Loucy (cell line): ENCODE data around the gene MST1.
A peak's percentile ranks its signal among the peaks of the same experiment; 100 is the strongest.

ENCODE experiments used
- H2AFZ ChIP-seq: fragments of 200-600 bp; sonication (generic); 2 replicates; pipeline ENCODE4 v1.6.0; 2016; ENCODE audit warnings: antibody characterized with exemption, mild to moderate bottlenecking, low read length, moderate library complexity
- H3F3A ChIP-seq: fragments of 200-600 bp; 2 replicates; pipeline ENCODE4 v1.6.0; 2016; ENCODE audit warnings: antibody characterized with exemption, low read depth, mild to moderate bottlenecking
- H3K27me3 ChIP-seq: fragments of 200-600 bp; sonication (generic); 2 replicates; pipeline ENCODE4 v1.6.1; 2014; ENCODE audit warnings: low read length, mild to moderate bottlenecking; ENCODE audit not compliant: insufficient read depth, poor library complexity, severe bottlenecking
- H3K36me3 ChIP-seq: fragments of 200-600 bp; sonication (generic); 2 replicates; pipeline ENCODE4 v1.6.1; 2016; ENCODE audit warnings: low read length; ENCODE audit not compliant: insufficient read depth
- H3K4me1 ChIP-seq: fragments of 200-600 bp; sonication (generic); 2 replicates; pipeline ENCODE4 v1.5.1; 2014; ENCODE audit warnings: low read length, mild to moderate bottlenecking; ENCODE audit not compliant: insufficient read depth, poor library complexity, severe bottlenecking
- H3K4me2 ChIP-seq: fragments of 200-600 bp; sonication (generic); 2 replicates; pipeline ENCODE4 v1.6.0; 2014; ENCODE audit warnings: antibody characterized with exemption, low read length, low read depth, mild to moderate bottlenecking; ENCODE audit not compliant: poor library complexity, severe bottlenecking
- H3K4me3 ChIP-seq: fragments of 200-600 bp; sonication (generic); 2 replicates; pipeline ENCODE4 v1.5.1; 2014; ENCODE audit warnings: low read length, mild to moderate bottlenecking, mixed read lengths; ENCODE audit not compliant: poor library complexity, severe bottlenecking
- H3K79me2 ChIP-seq: fragments of 200-600 bp; sonication (generic); 2 replicates; pipeline ENCODE4 v1.6.1; 2014; ENCODE audit warnings: low read length; ENCODE audit not compliant: insufficient read depth
- H3K9ac ChIP-seq: fragments of 200-600 bp; sonication (generic); 2 replicates; pipeline ENCODE4 v1.6.0; 2014; ENCODE audit warnings: mild to moderate bottlenecking, low read depth, low read length, moderate library complexity; ENCODE audit not compliant: poor library complexity, severe bottlenecking
- H3K9me2 ChIP-seq: fragments of 200-600 bp; sonication (generic); replicated peaks from 2 replicates; pipeline ENCODE4 v1.6.1; 2016; ENCODE audit warnings: low read depth, low read length, mixed read lengths
- H3K9me3 ChIP-seq: fragments of 200-600 bp; sonication (generic); 2 replicates; pipeline ENCODE4 v1.6.1; 2014; ENCODE audit warnings: mild to moderate bottlenecking, antibody characterized with exemption, low read length, low read depth; ENCODE audit not compliant: insufficient read depth
- H4K20me1 ChIP-seq: fragments of 200-600 bp; sonication (generic); 2 replicates; pipeline ENCODE4 v1.6.0; 2014; ENCODE audit warnings: antibody characterized with exemption, low read length, mild to moderate bottlenecking; ENCODE audit not compliant: insufficient read depth, poor library complexity, severe bottlenecking
- EZH2phosphoT487 ChIP-seq: fragments of 200-600 bp; IDR thresholded peaks from 2 replicates; pipeline ENCODE4 v1.6.1; 2018; ENCODE audit warnings: antibody characterized with exemption, mild to moderate bottlenecking, moderate library complexity, borderline replicate concordance
- TF ChIP-seq, protein P1 (sequence below): fragments of 200-600 bp; sonication (generic); conservative IDR thresholded peaks from 2 replicates; pipeline ENCODE4 v1.5.1; 2014; ENCODE audit warnings: mild to moderate bottlenecking, antibody characterized with exemption, low read length

The MST1 gene

DNA sequence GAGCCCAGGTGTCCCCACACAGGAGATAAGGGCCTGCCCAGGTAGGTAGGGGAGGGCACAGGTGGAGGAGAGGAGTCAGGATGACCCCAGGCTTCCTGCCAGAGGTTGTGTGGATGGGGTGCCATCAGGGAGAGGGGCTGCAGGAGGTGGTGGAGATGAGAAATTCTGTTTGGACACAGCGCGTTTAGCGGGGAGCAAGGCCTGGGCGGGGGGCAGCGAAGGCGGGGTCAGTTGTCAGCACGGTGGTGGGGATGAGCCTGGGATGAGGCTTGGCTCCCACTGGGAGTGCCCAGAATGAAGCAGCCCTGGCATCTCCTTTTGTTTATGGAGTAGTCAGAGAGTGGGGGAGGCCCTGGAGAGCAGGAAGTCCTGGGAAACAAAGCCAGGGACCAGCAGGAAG lies 14.7 kb upstream of the MST1 start:
- H2AFZ ChIP-seq = no peak overlapping the region
- no peak overlapping the region for H3K9ac ChIP-seq
- H3K4me1 ChIP-seq = peaks cover 8% of the 10 kb centered on the region
- no peak for TF ChIP-seq EZH2phosphoT487
- TF ChIP-seq, protein P1, sequence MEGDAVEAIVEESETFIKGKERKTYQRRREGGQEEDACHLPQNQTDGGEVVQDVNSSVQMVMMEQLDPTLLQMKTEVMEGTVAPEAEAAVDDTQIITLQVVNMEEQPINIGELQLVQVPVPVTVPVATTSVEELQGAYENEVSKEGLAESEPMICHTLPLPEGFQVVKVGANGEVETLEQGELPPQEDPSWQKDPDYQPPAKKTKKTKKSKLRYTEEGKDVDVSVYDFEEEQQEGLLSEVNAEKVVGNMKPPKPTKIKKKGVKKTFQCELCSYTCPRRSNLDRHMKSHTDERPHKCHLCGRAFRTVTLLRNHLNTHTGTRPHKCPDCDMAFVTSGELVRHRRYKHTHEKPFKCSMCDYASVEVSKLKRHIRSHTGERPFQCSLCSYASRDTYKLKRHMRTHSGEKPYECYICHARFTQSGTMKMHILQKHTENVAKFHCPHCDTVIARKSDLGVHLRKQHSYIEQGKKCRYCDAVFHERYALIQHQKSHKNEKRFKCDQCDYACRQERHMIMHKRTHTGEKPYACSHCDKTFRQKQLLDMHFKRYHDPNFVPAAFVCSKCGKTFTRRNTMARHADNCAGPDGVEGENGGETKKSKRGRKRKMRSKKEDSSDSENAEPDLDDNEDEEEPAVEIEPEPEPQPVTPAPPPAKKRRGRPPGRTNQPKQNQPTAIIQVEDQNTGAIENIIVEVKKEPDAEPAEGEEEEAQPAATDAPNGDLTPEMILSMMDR = no peak
- H3F3A ChIP-seq = no peaks in the 10 kb centered on the region
- no peaks in the 10 kb centered on the region for H3K27me3 ChIP-seq
- H3K36me3 ChIP-seq = no peaks in the 10 kb centered on the region; the same call in 1 of the 2 replicates
- no peak overlapping the region for H3K4me2 ChIP-seq
- no peaks in the 10 kb centered on the region for H3K9me3 ChIP-seq
- H3K4me3 ChIP-seq = no peak overlapping the region
- H3K9me2 ChIP-seq = no peaks in the 10 kb centered on the region
- no peaks in the 10 kb centered on the region for H4K20me1 ChIP-seq
- H3K79me2 ChIP-seq = no peaks in the 10 kb centered on the region

DNA sequence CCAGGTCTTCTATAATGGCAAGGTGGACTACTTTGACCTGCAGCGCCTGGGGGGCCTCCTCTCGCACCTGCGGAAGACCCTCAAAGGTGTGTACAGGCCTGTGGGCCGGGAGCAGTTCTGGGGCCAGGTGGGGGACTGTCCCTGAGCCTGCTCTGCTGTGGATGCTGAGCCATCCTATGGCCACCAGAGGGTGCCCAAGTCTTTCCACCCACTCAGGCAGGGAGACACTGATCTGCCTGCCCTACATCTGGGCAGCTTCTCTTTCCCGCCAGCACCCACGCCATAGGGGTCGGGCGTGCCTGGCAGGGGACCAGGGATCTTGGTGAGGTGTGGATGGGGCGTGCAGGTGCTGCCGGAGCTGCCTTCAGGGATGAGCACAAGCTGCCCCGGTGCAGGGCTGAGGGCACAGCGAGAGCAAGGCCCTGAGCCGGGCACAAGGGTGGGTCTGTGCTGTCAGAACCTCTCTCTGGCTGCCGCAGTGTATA lies 14.2 kb upstream of the MST1 start:
- no peaks in the 10 kb centered on the region for H3K9me3 ChIP-seq
- H3F3A ChIP-seq = no peaks in the 10 kb centered on the region
- no peaks in the 10 kb centered on the region for H3K79me2 ChIP-seq
- no peaks in the 10 kb centered on the region for H3K27me3 ChIP-seq
- no peaks in the 10 kb centered on the region; the same call in 1 of the 2 replicates for H3K36me3 ChIP-seq
- no peak overlapping the region for H3K9ac ChIP-seq
- H3K9me2 ChIP-seq = no peaks in the 10 kb centered on the region
- no peak for TF ChIP-seq EZH2phosphoT487
- TF ChIP-seq, protein P1 = peak; percentile 81
- peaks cover 8% of the 10 kb centered on the region for H3K4me1 ChIP-seq
- no peak overlapping the region for H3K4me3 ChIP-seq
- no peak overlapping the region for H2AFZ ChIP-seq
- no peaks in the 10 kb centered on the region for H4K20me1 ChIP-seq
- H3K4me2 ChIP-seq = no peak overlapping the region

DNA sequence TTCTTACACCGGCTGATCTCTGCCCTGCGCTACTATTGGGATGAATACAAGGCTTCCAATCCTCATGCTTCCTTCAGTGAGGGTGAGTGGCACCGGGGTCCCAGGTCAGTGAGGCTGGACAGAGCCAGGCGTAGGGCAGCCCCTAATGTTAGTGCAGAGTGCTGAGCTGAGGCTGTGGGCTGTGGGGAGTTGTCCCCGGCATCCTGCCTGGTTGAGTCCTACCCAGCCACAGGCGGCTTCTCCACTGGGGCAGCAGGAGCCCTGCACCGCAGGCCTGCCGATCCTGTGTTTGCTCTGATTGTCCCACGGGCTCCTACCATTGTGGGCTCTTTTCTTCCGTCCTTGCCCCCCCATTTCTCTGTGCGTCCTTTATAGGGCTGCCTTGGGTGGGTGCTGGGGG lies 13.4 kb upstream of the MST1 start:
- H3K9ac ChIP-seq = no peak overlapping the region
- H3K9me2 ChIP-seq = no peaks in the 10 kb centered on the region
- H3K79me2 ChIP-seq = no peaks in the 10 kb centered on the region
- no peaks in the 10 kb centered on the region for H3F3A ChIP-seq
- no peak overlapping the region for H2AFZ ChIP-seq
- H3K36me3 ChIP-seq = no peaks in the 10 kb centered on the region; the same call in 1 of the 2 replicates
- no peak overlapping the region for H3K4me2 ChIP-seq
- H3K4me1 ChIP-seq = peaks cover 3% of the 10 kb centered on the region
- TF ChIP-seq, protein P1 = no peak
- TF ChIP-seq EZH2phosphoT487 = no peak
- no peaks in the 10 kb centered on the region for H3K9me3 ChIP-seq
- no peak overlapping the region for H3K4me3 ChIP-seq
- no peaks in the 10 kb centered on the region for H4K20me1 ChIP-seq
- H3K27me3 ChIP-seq = no peaks in the 10 kb centered on the region
